Left lobe of liver (tissue), 2 donors: ENCODE data around the gene CAB39L. TPM values are rescaled to one million over a fixed set of nuclear protein-coding genes. Genes with fewer than 3 reads are reported as not detected.

Source experiments
- ATAC-seq: fragments of 200-7000 bp; cut with Tn5 transposase; one replicate; pipeline ENCODE4 v1.9.1; 2020; ENCODE audit warnings: mild to moderate bottlenecking, moderate library complexity
- DNase-seq: peaks from one replicate; pipeline ENCODE4 v3.0.0-alpha.2; 2020; ENCODE audit warnings: low spot score
- total RNA-seq: library from RNA; stranded (reverse); gene quantifications from one replicate; pipeline ENCODE4 v1.2.1, GENCODE V29; 2021
- donor health status: DM: no; HTN: no; CAD: no; lungs with moderate emphysema.
- donor health status: DM: no; HTN: yes; CAD: no.

Gene CAB39L
- total RNA-seq, 1 donor from 2014 or later = 2.4 TPM

DNA sequence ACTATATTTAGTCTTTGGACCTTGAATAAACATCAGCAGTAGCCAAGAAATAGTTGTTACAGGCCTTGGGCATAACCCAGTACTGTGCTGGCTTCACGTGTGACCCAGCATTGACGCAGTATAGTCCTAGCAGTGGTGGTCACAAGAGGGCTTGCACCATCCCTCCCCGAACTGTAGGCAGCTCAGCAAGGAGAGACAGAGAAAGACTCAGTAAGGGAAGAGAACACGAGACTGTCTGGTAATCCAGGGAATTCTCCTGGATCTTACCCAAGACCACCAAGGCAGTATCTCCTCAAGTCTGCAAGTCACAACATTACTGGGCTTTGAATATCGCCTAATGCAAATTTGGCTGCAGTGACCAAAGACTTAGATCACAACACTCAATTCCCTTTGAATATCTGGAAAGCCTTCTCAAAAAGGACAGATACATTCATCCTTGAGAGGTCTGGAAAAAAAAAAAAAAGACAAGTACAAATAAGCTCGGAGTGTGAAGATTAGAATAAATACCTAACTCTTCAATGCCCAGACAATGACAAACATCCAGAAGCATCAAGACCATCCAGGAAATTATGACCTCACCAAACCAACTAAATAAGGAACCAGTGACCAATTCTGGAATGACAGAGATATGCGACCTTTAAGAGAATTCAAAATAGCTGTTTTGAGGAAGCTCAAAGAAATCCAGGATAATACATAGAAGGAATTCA is 39.7 kb downstream of the CAB39L start:
- DNase-seq (no peak), ATAC-seq (no peak)

- ATAC-seq (peak; percentile 58), DNase-seq (no peak)
These were observed 42.9 kb downstream of the CAB39L start for GRCh38 chr13:49400755-49401659.

DNA sequence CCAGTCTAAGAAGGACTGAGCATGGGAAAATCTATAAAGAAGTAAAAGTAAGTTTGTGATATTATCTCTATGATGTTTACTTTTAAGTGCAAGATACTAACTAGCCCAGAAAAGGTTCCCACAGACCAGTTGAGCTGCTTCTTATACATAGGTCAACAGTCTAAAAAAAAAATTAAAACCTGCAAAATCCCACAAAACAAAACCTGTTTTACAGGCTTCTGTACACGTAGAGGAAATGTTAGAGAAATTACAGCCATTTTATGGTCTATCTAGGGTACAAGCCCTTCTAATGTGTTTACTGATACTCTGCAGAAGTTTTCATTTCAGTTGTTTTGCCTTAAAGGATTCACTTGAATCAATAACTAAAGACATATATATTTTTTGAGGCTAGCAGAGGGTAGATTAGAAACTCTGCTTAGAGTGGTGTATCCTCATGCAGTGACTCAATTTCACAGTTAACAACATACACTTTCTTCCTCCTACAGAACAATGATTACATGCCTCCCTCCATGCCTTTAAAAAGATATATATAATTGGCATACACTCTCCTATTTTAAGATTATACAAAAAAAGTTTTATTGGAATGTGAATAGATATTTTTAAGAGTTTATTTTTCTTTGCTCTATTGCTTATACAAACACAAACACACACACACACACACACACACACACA is 43.9 kb downstream of the CAB39L start:
- DNase-seq (no peak), ATAC-seq (no peak)

DNA sequence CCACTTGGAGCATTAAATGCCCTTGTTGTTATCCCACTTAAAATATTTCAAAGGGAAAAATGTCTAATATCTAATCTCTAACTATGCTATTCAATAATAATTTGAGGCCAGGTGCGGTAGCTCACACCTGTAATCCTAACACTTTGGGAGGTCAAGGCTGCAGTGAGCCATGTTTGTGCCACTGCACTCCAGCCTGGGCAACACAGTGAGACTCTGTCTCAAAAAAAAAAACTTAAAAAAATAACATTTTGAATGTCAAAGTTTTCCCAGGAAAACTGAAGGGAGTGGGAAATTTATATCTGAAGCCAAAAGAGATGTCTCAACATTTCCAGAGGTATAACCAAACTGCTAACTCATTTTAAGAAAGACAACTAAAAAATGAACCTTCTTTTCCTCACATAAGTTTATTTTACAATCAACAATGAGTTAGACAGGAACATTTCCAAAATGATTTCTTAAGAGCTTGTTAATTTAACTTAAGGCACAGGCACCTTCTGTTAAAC is 47.9 kb downstream of the CAB39L start:
- ATAC-seq = no peak
- DNase-seq = no peak

DNA sequence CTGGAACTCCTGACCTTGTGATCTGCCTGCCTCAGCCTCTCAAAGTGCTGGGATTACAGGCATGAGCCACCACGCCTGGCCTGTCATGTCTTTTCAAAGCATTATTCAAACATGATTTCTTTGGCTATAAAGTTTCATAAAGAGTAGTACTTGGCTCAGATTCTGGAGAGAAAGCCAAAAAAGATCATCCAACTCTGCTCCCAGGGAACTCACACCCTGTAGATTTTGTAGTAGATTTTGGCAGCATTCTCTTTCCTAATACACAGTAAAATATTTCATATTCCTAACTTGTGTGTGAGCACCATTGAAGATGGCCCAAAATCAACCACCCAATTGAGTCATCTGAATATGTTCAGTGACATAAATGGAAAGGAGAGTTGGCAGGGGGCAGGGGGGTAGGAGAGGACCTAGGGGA is 48.4 kb downstream of the CAB39L start:
- ATAC-seq = no peak
- DNase-seq = no peak

- DNase-seq (no peak), ATAC-seq (no peak)
These were observed 55.7 kb downstream of the CAB39L start for GRCh38 chr13:49388091-49388635.

- DNase-seq = no peak
- no peak for ATAC-seq
These were observed 57.2 kb downstream of the CAB39L start for GRCh38 chr13:49386664-49387063.

GRCh38 chr13:49376121-49376520 is 67.7 kb downstream of the CAB39L start:
- no peak for DNase-seq
- no peak for ATAC-seq

DNA sequence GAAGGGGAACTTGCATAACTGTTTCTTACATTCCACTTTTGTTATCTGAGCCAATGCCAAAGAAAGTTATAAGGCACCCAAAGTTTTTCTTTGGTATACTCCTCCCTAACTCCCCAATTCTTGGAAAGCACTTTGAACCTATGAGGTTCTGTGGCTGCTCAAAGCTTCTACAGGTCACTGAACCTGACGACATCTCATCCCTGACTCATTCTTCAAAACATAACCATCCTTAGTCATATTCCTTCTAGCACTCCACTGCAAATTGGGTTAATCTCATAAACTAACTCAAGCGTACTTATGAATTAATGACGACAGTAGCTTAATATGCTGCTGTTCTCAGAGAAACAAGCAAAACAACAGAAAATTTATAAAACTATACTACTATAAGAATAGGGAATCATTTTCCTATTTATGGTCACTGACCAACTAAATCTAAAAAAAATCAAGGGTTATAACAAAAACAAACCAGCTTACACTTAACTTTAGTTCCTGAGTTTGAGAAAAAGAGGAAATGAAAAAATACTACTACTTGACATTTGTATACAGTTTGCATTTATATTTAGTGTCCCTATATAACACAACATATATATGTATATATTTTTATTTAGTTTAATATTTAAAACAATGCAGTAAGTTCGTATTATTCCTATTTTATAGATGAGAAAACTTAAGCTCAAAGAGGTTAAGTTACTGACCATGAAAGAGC is 69.1 kb downstream of the CAB39L start:
- ATAC-seq = no peak
- no peak for DNase-seq

DNA sequence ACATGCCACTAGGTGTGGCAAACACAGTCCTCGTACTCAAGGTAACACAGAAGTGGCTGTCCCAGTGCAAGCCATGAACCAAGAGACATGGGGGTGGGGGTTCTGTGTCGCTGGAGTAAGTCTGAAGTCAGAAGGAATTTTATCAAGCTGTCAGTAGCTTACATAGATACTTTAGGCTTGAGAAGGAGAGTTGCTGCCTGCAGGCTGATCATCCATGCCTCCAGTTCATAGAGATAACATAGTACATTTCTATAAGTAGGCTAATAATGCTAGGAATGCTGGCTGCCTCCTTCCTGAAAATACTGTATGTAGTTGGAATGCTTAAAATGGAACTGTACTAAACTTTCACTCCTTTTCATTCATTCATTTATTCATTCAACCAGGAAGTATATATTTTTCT is 70.1 kb downstream of the CAB39L start:
- DNase-seq = no peak
- ATAC-seq = no peak

DNA sequence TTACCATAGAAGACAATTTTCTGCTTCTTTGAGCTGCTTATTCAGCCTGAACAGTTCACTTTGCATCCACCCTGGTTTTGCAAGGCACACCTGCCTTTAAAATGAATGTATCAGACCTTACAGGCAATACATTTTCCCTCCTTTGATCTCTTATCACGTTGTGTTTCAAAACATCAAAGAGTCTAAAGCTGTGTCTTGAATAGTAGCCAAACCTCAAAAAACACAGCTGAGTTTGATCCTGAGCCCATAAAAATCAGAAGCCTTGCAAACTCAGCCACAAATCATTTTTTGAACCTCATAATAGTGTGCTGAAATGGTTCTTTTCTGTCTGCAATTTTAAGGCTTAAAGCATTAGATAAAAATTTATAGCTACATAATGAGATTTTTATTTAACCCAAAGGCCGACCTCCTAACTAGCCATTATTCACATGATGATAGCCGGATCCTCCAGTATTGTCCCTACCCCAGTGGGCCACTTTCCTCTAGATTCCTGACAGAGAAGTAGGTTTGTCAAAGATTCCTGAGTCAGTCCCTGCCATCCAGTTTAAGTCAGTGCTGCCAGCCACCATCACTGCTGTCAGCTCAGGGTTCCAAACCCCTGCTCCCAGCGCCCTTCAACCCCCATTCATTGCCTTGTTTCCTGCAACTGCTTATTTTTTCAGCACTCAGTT is 71.8 kb downstream of the CAB39L start:
- DNase-seq (no peak), ATAC-seq (no peak)

DNA sequence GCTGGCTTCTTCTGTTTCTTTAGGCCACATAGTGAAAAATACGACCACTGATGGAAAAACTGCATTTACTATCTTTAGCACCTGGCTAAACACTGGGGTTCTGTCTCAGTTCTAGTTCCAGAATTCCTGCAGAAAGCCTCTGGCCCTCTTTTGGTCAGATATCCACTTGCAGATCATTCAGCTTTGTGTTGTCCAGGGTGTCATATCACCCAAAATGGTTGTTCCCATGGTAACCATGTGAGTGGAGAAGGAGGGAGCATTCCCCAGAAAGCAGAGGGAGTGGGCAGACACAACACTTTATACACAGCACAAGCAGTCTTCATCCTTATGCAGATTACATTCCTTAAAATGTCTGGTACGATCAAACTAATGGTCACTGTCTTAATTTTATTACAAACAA is 73.5 kb downstream of the CAB39L start:
- ATAC-seq (no peak), DNase-seq (no peak)

- ATAC-seq (no peak), DNase-seq (no peak)
These were observed 74.0 kb downstream of the CAB39L start for GRCh38 chr13:49369866-49370265.

DNA sequence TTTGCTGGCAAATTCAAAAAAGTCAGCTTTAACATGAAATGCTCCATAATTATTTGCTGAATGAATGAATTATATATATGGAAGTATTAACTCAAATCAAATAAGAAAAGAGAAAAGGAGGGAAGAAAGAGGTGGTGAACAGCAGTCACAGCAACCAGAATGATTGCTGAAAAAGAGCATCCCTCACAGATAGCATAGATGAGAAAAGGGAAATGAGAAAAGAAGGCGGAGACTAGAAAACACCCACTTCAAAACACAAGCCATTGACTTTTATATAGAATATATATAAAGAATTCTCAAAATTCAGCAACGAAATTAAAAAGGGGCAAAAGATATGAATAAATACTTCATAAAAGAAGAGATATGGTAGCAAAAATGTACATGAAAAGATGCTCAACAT is 75.2 kb downstream of the CAB39L start:
- no peak for ATAC-seq
- no peak for DNase-seq

DNA sequence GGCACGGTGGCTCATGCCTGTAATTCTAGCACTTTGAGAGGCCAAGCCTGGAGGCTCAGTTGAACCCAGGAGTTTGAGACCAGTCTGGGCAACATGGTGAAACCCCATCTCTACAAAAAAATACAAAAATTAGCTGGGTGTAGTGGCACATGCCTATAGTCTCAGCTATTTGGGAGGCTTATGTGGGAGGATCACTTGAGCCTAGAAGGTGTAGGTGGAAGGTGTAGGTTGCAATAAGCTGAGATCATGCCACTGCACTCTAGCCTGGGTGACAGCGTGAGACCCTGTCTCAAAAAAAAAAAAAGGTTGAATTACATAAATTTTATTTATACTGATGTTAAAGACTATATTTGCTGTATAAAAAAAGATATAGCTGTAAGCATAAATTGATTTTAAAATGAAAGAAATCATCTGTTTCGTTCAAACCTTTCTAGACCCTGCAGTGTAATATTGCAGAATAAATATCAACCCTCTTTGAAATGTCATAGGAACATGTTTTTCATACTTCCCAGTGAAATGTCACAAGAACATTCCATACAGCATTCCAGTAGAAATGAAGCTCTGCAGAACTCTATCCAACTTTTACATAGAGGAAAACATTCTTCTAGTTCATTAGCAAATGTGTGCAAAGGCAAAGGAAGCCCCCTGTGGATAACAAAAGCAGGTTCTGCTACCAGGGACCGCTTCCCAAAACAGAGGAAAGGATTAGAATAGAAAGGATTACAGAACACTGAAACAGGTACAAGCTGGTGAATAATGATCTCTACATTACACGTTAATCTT is 76.0 kb downstream of the CAB39L start:
- no peak for DNase-seq
- ATAC-seq = no peak

- no peak for ATAC-seq
- no peak for DNase-seq
These were observed 77.0 kb downstream of the CAB39L start for GRCh38 chr13:49366841-49367240.

- no peak for ATAC-seq
- no peak for DNase-seq
These were observed 86.2 kb downstream of the CAB39L start for GRCh38 chr13:49357694-49358093.

GRCh38 chr13:49356223-49356622 is 87.6 kb downstream of the CAB39L start:
- ATAC-seq (no peak), DNase-seq (no peak)

- ATAC-seq (no peak), DNase-seq (no peak)
These were observed 89.1 kb downstream of the CAB39L start for GRCh38 chr13:49354719-49355118.
